GM23338 (cell line): ENCODE data around the gene PDE3A. TPM values are rescaled to one million over a fixed set of nuclear protein-coding genes. Genes with fewer than 3 reads are reported as not detected.

Experiments used
- ATAC-seq: fragments of 200-7000 bp; cut with Tn5 transposase; 3 replicates; pipeline ENCODE4 v1.9.1; 2020
- DNase-seq: peaks from one replicate; pipeline ENCODE4 v3.0.0-alpha.2; 2015; ENCODE audit warnings: low spot score
- H2AFZ ChIP-seq: fragments of 200-600 bp; sonication (generic); 2 replicates; pipeline ENCODE4 v1.8.0; 2016; ENCODE audit warnings: antibody characterized with exemption, mild to moderate bottlenecking, moderate library complexity
- H3F3A ChIP-seq: fragments of 200-600 bp; sonication (generic); replicated peaks from 2 replicates; pipeline ENCODE4 v1.8.0; 2017; ENCODE audit warnings: antibody characterized with exemption, mixed run types, low read depth
- H3K27ac ChIP-seq: fragments of 200-600 bp; sonication (generic); 2 replicates; pipeline ENCODE4 v1.6.1; 2016; ENCODE audit warnings: low read depth
- H3K27me3 ChIP-seq: fragments of 200-600 bp; sonication (generic); 2 replicates; pipeline ENCODE4 v1.8.0; 2016; ENCODE audit warnings: mild to moderate bottlenecking, mixed run types, moderate library complexity; ENCODE audit not compliant: insufficient read depth
- H3K36me3 ChIP-seq: fragments of 200-600 bp; sonication (generic); 2 replicates; pipeline ENCODE4 v1.8.0; 2016; ENCODE audit warnings: mild to moderate bottlenecking; ENCODE audit not compliant: insufficient read depth
- H3K4me1 ChIP-seq: fragments of 200-600 bp; sonication (generic); 2 replicates; pipeline ENCODE4 v1.8.0; 2016; ENCODE audit warnings: mild to moderate bottlenecking, moderate library complexity; ENCODE audit not compliant: insufficient read depth
- H3K4me2 ChIP-seq: fragments of 200-600 bp; sonication (generic); 2 replicates; pipeline ENCODE4 v1.7.1; 2017; ENCODE audit warnings: mixed run types
- H3K4me3 ChIP-seq: fragments of 200-600 bp; sonication (generic); 2 replicates; pipeline ENCODE4 v1.6.1; 2016; ENCODE audit warnings: mixed run types
- H3K79me2 ChIP-seq: fragments of 200-600 bp; sonication (generic); replicated peaks from 2 replicates; pipeline ENCODE4 v1.8.0; 2017; ENCODE audit warnings: mild to moderate bottlenecking; ENCODE audit not compliant: insufficient read depth
- H3K9me2 ChIP-seq: fragments of 200-600 bp; sonication (generic); 2 replicates; pipeline ENCODE4 v1.8.0; 2017; ENCODE audit not compliant: insufficient read depth
- H4K20me1 ChIP-seq: fragments of 200-600 bp; sonication (generic); replicated peaks from 2 replicates; pipeline ENCODE4 v1.8.0; 2017; ENCODE audit warnings: mild to moderate bottlenecking; ENCODE audit not compliant: insufficient read depth
- H3K27ac Mint-ChIP-seq: 2 replicates; pipeline ENCODE4 v1.8.0; 2020; ENCODE audit warnings: inconsistent platforms, mild to moderate bottlenecking, moderate library complexity, mixed read lengths
- H3K27me3 Mint-ChIP-seq: 3 replicates; pipeline ENCODE4 v1.8.0; 2022; ENCODE audit warnings: low read depth, mild to moderate bottlenecking, moderate library complexity, mixed read lengths, inconsistent platforms; ENCODE audit not compliant: insufficient read depth, poor library complexity
- H3K36me3 Mint-ChIP-seq: 3 replicates; pipeline ENCODE4 v1.8.0; 2021; ENCODE audit warnings: low read depth, mild to moderate bottlenecking, inconsistent platforms, moderate library complexity, mixed read lengths
- H3K4me1 Mint-ChIP-seq: 3 replicates; pipeline ENCODE4 v1.8.0; 2020; ENCODE audit warnings: mild to moderate bottlenecking, inconsistent platforms, mixed read lengths
- H3K4me3 Mint-ChIP-seq: 3 replicates; pipeline ENCODE4 v1.8.0; 2021; ENCODE audit warnings: moderate library complexity, mild to moderate bottlenecking, inconsistent platforms, mixed read lengths
- H3K9me3 Mint-ChIP-seq: 3 replicates; pipeline ENCODE4 v1.8.0; 2020; ENCODE audit warnings: moderate library complexity, mild to moderate bottlenecking, inconsistent platforms, mixed read lengths
- ETS1 ChIP-seq: IDR thresholded peaks from 2 replicates; pipeline ENCODE4 v1.6.1; 2016; ENCODE audit warnings: antibody characterized with exemption
- EZH2 ChIP-seq: fragments of 200-600 bp; sonication (generic); IDR thresholded peaks from one replicate; pipeline ENCODE4 v1.8.0; 2017; ENCODE audit warnings: antibody characterized with exemption, mild to moderate bottlenecking, low read depth; ENCODE audit not compliant: unreplicated experiment
- EZH2phosphoT487 ChIP-seq: fragments of 200-600 bp; sonication (generic); IDR thresholded peaks from one replicate; pipeline ENCODE4 v1.8.1; 2018; ENCODE audit warnings: antibody characterized with exemption; ENCODE audit not compliant: unreplicated experiment
- NANOG ChIP-seq: IDR thresholded peaks from 2 replicates; pipeline ENCODE4 v1.6.1; 2016; ENCODE audit warnings: antibody characterized with exemption, borderline replicate concordance
- REST ChIP-seq: IDR thresholded peaks from one replicate; pipeline ENCODE4 v1.6.1; 2018; ENCODE audit warnings: antibody characterized with exemption; ENCODE audit not compliant: unreplicated experiment
- STAT1 ChIP-seq: IDR thresholded peaks from one replicate; pipeline ENCODE4 v1.6.1; 2016; ENCODE audit warnings: antibody characterized with exemption; ENCODE audit not compliant: unreplicated experiment
- ZNF331 ChIP-seq: fragments of 250-450 bp; sonication (Bioruptor Pico); IDR thresholded peaks from 2 replicates; pipeline ENCODE4 v1.5.0; 2020; ENCODE audit warnings: low read depth, mild to moderate bottlenecking, moderate library complexity
- ZNF462 ChIP-seq: fragments of 250-450 bp; sonication (Bioruptor Pico); IDR thresholded peaks from 2 replicates; pipeline ENCODE4 v1.5.0; 2020; ENCODE audit warnings: mild to moderate bottlenecking, moderate library complexity
- polyA plus RNA-seq: library from polyadenylated mRNA; unstranded; fragments of >200 nt; fragmentation: Nextera tagmentation; extraction: Ambion mirVana; gene quantifications from 2 replicates; pipeline ENCODE4 v1.2.1, GENCODE V29; 2016
- total RNA-seq: library from RNA; depleted of rRNA; stranded (reverse); fragments of >200 nt; shearing (Covaris generic); gene quantifications from 2 replicates; pipeline ENCODE4 v1.2.3, GENCODE V29; 2014

The PDE3A gene
- total and polyA plus RNA-seq, 2 experiments from 2014 or later = 2.7 to 9.2 TPM

- Mint-ChIP-seq H3K4me1 (peaks cover 41% of the 10 kb centered on the region), H3K27me3 (peaks cover 1% of the 10 kb centered on the region), H3K27ac (peak overlapping the region; percentile 79), H3K36me3 (peaks cover 14% of the 10 kb centered on the region; the same call in 2 of the 3 replicates), H3K9me3 (peaks cover 5% of the 10 kb centered on the region; the same call in 1 of the 3 replicates), H3K4me3 (0 out of 3 replicates have a peak overlapping the region, but pooled peaks have one; percentile 6)
- H3K4me2 ChIP-seq = peak overlapping the region; percentile 52
- peak overlapping the region; percentile 78 for H3K27ac ChIP-seq
- no peaks in the 10 kb centered on the region for H3K36me3 ChIP-seq
- peak; percentile 39; the same call in 2 of the 3 replicates for ATAC-seq
- no peaks in the 10 kb centered on the region for H3K79me2 ChIP-seq
- no peak overlapping the region for H2AFZ ChIP-seq
- H3K4me1 ChIP-seq = peaks cover 40% of the 10 kb centered on the region
- 0 out of 2 replicates have a peak, but pooled peaks cover 13% of the 10 kb centered on the region for H3K9me2 ChIP-seq
- H3K4me3 ChIP-seq = no peak overlapping the region
- peak; percentile 57 for DNase-seq
- no peaks in the 10 kb centered on the region for H3K27me3 ChIP-seq
- peak; percentile 95 for TF ChIP-seq NANOG
- TF ChIP-seq EZH2 = no peak
- no peaks in the 10 kb centered on the region for H3F3A ChIP-seq
- no peaks in the 10 kb centered on the region for H4K20me1 ChIP-seq
Observed at GRCh38 chr12:20524113-20524512, 155.8 kb downstream of the PDE3A start.

- H3K27me3 Mint-ChIP-seq = peaks cover 1% of the 10 kb centered on the region
- peaks cover 14% of the 10 kb centered on the region; the same call in 2 of the 3 replicates for H3K36me3 Mint-ChIP-seq
- peaks cover 5% of the 10 kb centered on the region; the same call in 1 of the 3 replicates for H3K9me3 Mint-ChIP-seq
- Histone ChIP-seq H3K4me1 (peaks cover 40% of the 10 kb centered on the region), H3F3A (no peaks in the 10 kb centered on the region), H3K9me2 (0 out of 2 replicates have a peak, but pooled peaks cover 13% of the 10 kb centered on the region), H2AFZ (no peak overlapping the region), H3K4me2 (no peak overlapping the region), H3K36me3 (no peaks in the 10 kb centered on the region), H3K27me3 (no peaks in the 10 kb centered on the region), H3K27ac (no peak overlapping the region), H3K4me3 (no peak overlapping the region), H4K20me1 (no peaks in the 10 kb centered on the region), H3K79me2 (no peaks in the 10 kb centered on the region)
- no peak for DNase-seq
- H3K4me1 Mint-ChIP-seq = peaks cover 41% of the 10 kb centered on the region
- no peak overlapping the region for H3K27ac Mint-ChIP-seq
- H3K4me3 Mint-ChIP-seq = no peak overlapping the region
- ATAC-seq = no peak
- no peak for TF ChIP-seq ZNF331 (CRISPR knock-in tag)
- TF ChIP-seq STAT1 = no peak
- TF ChIP-seq REST = no peak
- TF ChIP-seq ZNF462 (CRISPR knock-in tag) = no peak
- TF ChIP-seq EZH2phosphoT487 = no peak
- TF ChIP-seq ETS1 = no peak
Observed at GRCh38 chr12:20525064-20525610, 156.8 kb downstream of the PDE3A start.
